SK-N-SH (cell line): Measurements from ENCODE around the gene SFRP5.

ENCODE experiments used
- CTCF ChIP-seq: fragments of 200-600 bp; sonication (generic); IDR thresholded peaks from 2 replicates; pipeline ENCODE4 v1.6.1; 2017; ENCODE audit warnings: antibody characterized with exemption, mild to moderate bottlenecking, moderate library complexity
- EP300 ChIP-seq, 2 experiments: IDR thresholded peaks; 2 replicates each; pipeline versions ENCODE4 v1.4.0 to v1.6.1; 2012; ENCODE audit warnings: borderline replicate concordance in 1 of 2, low read depth in 1 of 2, low read length in 1 of 2
- EZH2phosphoT487 ChIP-seq: fragments of 200-600 bp; sonication (generic); IDR thresholded peaks from 2 replicates; pipeline ENCODE4 v1.6.1; 2017; ENCODE audit warnings: low read depth, mixed run types, mild to moderate bottlenecking, antibody characterized with exemption, moderate library complexity, borderline replicate concordance
- FOSL2 ChIP-seq: IDR thresholded peaks from 2 replicates; pipeline ENCODE4 v1.4.0; 2012; ENCODE audit warnings: low read depth, mild to moderate bottlenecking, moderate library complexity, borderline replicate concordance
- FOXJ3 ChIP-seq: sonication (generic); formaldehyde crosslinking; IDR thresholded peaks from 2 replicates; pipeline ENCODE4 v1.5.1; 2020; ENCODE audit warnings: mild to moderate bottlenecking, missing genetic modification reagents
- JUND ChIP-seq: IDR thresholded peaks from 2 replicates; pipeline ENCODE4 v1.4.0; 2012
- MEF2A ChIP-seq: IDR thresholded peaks from 2 replicates; pipeline ENCODE4 v1.4.0; 2012; ENCODE audit warnings: low read depth, borderline replicate concordance
- POLR2AphosphoS5 ChIP-seq: IDR thresholded peaks from 2 replicates; pipeline ENCODE4 v1.6.1; 2012; ENCODE audit warnings: low read depth, low read length
- REST ChIP-seq: IDR thresholded peaks from 2 replicates; pipeline ENCODE4 v1.6.1; 2012; ENCODE audit warnings: mild to moderate bottlenecking, low read depth, low read length, moderate library complexity
- RFX5 ChIP-seq: IDR thresholded peaks from 2 replicates; pipeline ENCODE4 v1.6.1; 2012; ENCODE audit warnings: mild to moderate bottlenecking, improper control_type of control experiment, low read length
- SMC3 ChIP-seq: IDR thresholded peaks from 2 replicates; pipeline ENCODE4 v1.6.1; 2012; ENCODE audit warnings: low read depth, low read length, improper control_type of control experiment
- YY1 ChIP-seq: IDR thresholded peaks from 2 replicates; pipeline ENCODE4 v1.4.0; 2012; ENCODE audit warnings: low read depth, mild to moderate bottlenecking

GRCh38 chr10:97743169-97743943 lies 28.4 kb downstream of the SFRP5 start:
- TF ChIP-seq SMC3 (no peak), EP300 (IDR thresholded peaks at IDR 0.05; ENCODE audit: borderline replicate concordance in 1 of 2, low read depth in 1 of 2, low read length in 1 of 2) (no peak), POLR2AphosphoS5 (no peak), JUND (no peak), CTCF (no peak), EZH2phosphoT487 (no peak), REST (no peak), YY1 (no peak), RFX5 (no peak), FOXJ3 (CRISPR knock-in tag) (no peak), FOSL2 (no peak), MEF2A (no peak)
